Memory B cell (primary cell): ENCODE results near the gene UST.

Experiments used
- ATAC-seq: fragments of 150-1000 bp; cut with Tn5 transposase; 2 replicates; pipeline ENCODE4 v1.10.0; 2021; ENCODE audit warnings: low read depth, mild to moderate bottlenecking, moderate library complexity
- DNase-seq, 2 donors: peaks; one replicate each; pipeline ENCODE4 v3.0.0; 2022; ENCODE audit warnings: low spot score in 2 of 2
- H3K27ac Mint-ChIP-seq: one replicate; pipeline ENCODE4 v1.8.0; 2022; ENCODE audit warnings: mild to moderate bottlenecking, moderate library complexity, mixed read lengths
- H3K27me3 Mint-ChIP-seq: one replicate; pipeline ENCODE4 v1.8.0; 2022; ENCODE audit warnings: mixed read lengths
- H3K36me3 Mint-ChIP-seq: one replicate; pipeline ENCODE4 v1.8.0; 2022; ENCODE audit warnings: mild to moderate bottlenecking, mixed read lengths
- H3K4me1 Mint-ChIP-seq: one replicate; pipeline ENCODE4 v1.8.0; 2022; ENCODE audit warnings: mixed read lengths
- H3K4me3 Mint-ChIP-seq: one replicate; pipeline ENCODE4 v1.8.0; 2022; ENCODE audit warnings: mild to moderate bottlenecking, moderate library complexity, mixed read lengths
- H3K9me3 Mint-ChIP-seq: one replicate; pipeline ENCODE4 v1.8.0; 2022; ENCODE audit warnings: mixed read lengths

The UST gene

GRCh38 chr6:149012040-149012545 is 265.3 kb downstream of the UST start:
- no peak overlapping the region for H3K4me3 Mint-ChIP-seq
- no peak for DNase-seq
- H3K27ac Mint-ChIP-seq, result no peak overlapping the region
- ATAC-seq, result no peak
- H3K9me3 Mint-ChIP-seq, result no peaks in the 10 kb centered on the region
- peaks cover 7% of the 10 kb centered on the region for H3K36me3 Mint-ChIP-seq
- no peaks in the 10 kb centered on the region for H3K4me1 Mint-ChIP-seq
- no peaks in the 10 kb centered on the region for H3K27me3 Mint-ChIP-seq

GRCh38 chr6:149013586-149014344 is 266.9 kb downstream of the UST start:
- no peaks in the 10 kb centered on the region for H3K4me1 Mint-ChIP-seq
- DNase-seq, result no peak
- H3K27ac Mint-ChIP-seq, result no peak overlapping the region
- no peaks in the 10 kb centered on the region for H3K27me3 Mint-ChIP-seq
- peaks cover 7% of the 10 kb centered on the region for H3K36me3 Mint-ChIP-seq
- no peak overlapping the region for H3K4me3 Mint-ChIP-seq
- ATAC-seq, result no peak
- H3K9me3 Mint-ChIP-seq, result no peaks in the 10 kb centered on the region

- ATAC-seq (no peak), DNase-seq (no peak)
- no peaks in the 10 kb centered on the region for H3K27me3 Mint-ChIP-seq
- H3K36me3 Mint-ChIP-seq, result peaks cover 7% of the 10 kb centered on the region
- no peaks in the 10 kb centered on the region for H3K9me3 Mint-ChIP-seq
- no peak overlapping the region for H3K4me3 Mint-ChIP-seq
- no peaks in the 10 kb centered on the region for H3K4me1 Mint-ChIP-seq
- peak overlapping the region; percentile 69 for H3K27ac Mint-ChIP-seq
Observed at GRCh38 chr6:149014631-149015534, 268.1 kb downstream of the UST start.

GRCh38 chr6:149015535-149016525 is 269.0 kb downstream of the UST start:
- DNase-seq (no peak), ATAC-seq (no peak)
- Mint-ChIP-seq H3K4me1 (no peaks in the 10 kb centered on the region), H3K27ac (no peak overlapping the region), H3K9me3 (no peaks in the 10 kb centered on the region), H3K36me3 (peaks cover 11% of the 10 kb centered on the region), H3K4me3 (no peak overlapping the region), H3K27me3 (no peaks in the 10 kb centered on the region)

GRCh38 chr6:149016716-149017115 is 269.9 kb downstream of the UST start:
- Mint-ChIP-seq H3K36me3 (peaks cover 16% of the 10 kb centered on the region), H3K4me1 (no peaks in the 10 kb centered on the region), H3K9me3 (no peaks in the 10 kb centered on the region), H3K27me3 (no peaks in the 10 kb centered on the region), H3K4me3 (no peak overlapping the region), H3K27ac (no peak overlapping the region)
- no peak for DNase-seq
- no peak for ATAC-seq

GRCh38 chr6:149020319-149020718 is 273.5 kb downstream of the UST start:
- ATAC-seq (no peak), DNase-seq (no peak)
- no peak overlapping the region for H3K4me3 Mint-ChIP-seq
- no peak overlapping the region for H3K27ac Mint-ChIP-seq
- no peaks in the 10 kb centered on the region for H3K27me3 Mint-ChIP-seq
- peaks cover 34% of the 10 kb centered on the region for H3K36me3 Mint-ChIP-seq
- no peaks in the 10 kb centered on the region for H3K4me1 Mint-ChIP-seq
- no peaks in the 10 kb centered on the region for H3K9me3 Mint-ChIP-seq

GRCh38 chr6:149024361-149024760 is 277.5 kb downstream of the UST start:
- Mint-ChIP-seq H3K4me3 (no peak overlapping the region), H3K36me3 (peaks cover 36% of the 10 kb centered on the region), H3K27ac (peak overlapping the region; percentile 76), H3K4me1 (peaks cover 4% of the 10 kb centered on the region), H3K9me3 (no peaks in the 10 kb centered on the region), H3K27me3 (no peaks in the 10 kb centered on the region)
- no peak for DNase-seq
- ATAC-seq, result no peak

- Mint-ChIP-seq H3K4me3 (no peak overlapping the region), H3K36me3 (peaks cover 34% of the 10 kb centered on the region)
- ATAC-seq, result no peak
Observed at GRCh38 chr6:149025061-149025460, 278.2 kb downstream of the UST start.

GRCh38 chr6:149026530-149026942 is 279.7 kb downstream of the UST start:
- no peaks in the 10 kb centered on the region for H3K9me3 Mint-ChIP-seq
- H3K27me3 Mint-ChIP-seq, result no peaks in the 10 kb centered on the region
- peaks cover 27% of the 10 kb centered on the region for H3K36me3 Mint-ChIP-seq

More at GRCh38 chr6:149025061-149025460, 278.2 kb downstream of the UST start:
- Mint-ChIP-seq H3K27ac (no peak overlapping the region), H3K4me1 (peaks cover 4% of the 10 kb centered on the region), H3K9me3 (no peaks in the 10 kb centered on the region), H3K27me3 (no peaks in the 10 kb centered on the region)
- DNase-seq, result no peak

GRCh38 chr6:149027484-149027883 is 280.7 kb downstream of the UST start:
- H3K27ac Mint-ChIP-seq, result no peak overlapping the region

More at GRCh38 chr6:149026530-149026942, 279.7 kb downstream of the UST start:
- DNase-seq (peak in 1 of 2 donors; percentile 25), ATAC-seq (peak; percentile 48)
- Mint-ChIP-seq H3K4me3 (no peak overlapping the region), H3K27ac (no peak overlapping the region), H3K4me1 (peaks cover 4% of the 10 kb centered on the region)

GRCh38 chr6:149028767-149029405 is 282.1 kb downstream of the UST start:
- Mint-ChIP-seq H3K27ac (peak overlapping the region; percentile 11), H3K36me3 (peaks cover 10% of the 10 kb centered on the region), H3K4me3 (no peak overlapping the region), H3K4me1 (peaks cover 11% of the 10 kb centered on the region), H3K27me3 (no peaks in the 10 kb centered on the region), H3K9me3 (no peaks in the 10 kb centered on the region)
- ATAC-seq (peak; percentile 65), DNase-seq (peak; percentile 65 to 77)

More at GRCh38 chr6:149027484-149027883, 280.7 kb downstream of the UST start:
- ATAC-seq (no peak), DNase-seq (no peak)
- peaks cover 17% of the 10 kb centered on the region for H3K36me3 Mint-ChIP-seq
- no peaks in the 10 kb centered on the region for H3K27me3 Mint-ChIP-seq
- no peak overlapping the region for H3K4me3 Mint-ChIP-seq
- no peaks in the 10 kb centered on the region for H3K9me3 Mint-ChIP-seq
- peaks cover 11% of the 10 kb centered on the region for H3K4me1 Mint-ChIP-seq

GRCh38 chr6:149031201-149031858 is 284.5 kb downstream of the UST start:
- peak overlapping the region; percentile 65 for H3K4me3 Mint-ChIP-seq
- H3K9me3 Mint-ChIP-seq, result no peaks in the 10 kb centered on the region
- H3K36me3 Mint-ChIP-seq, result peaks cover 5% of the 10 kb centered on the region
- no peaks in the 10 kb centered on the region for H3K27me3 Mint-ChIP-seq
- peaks cover 11% of the 10 kb centered on the region for H3K4me1 Mint-ChIP-seq
- ATAC-seq, result no peak
- no peak for DNase-seq
- H3K27ac Mint-ChIP-seq, result peak overlapping the region; percentile 82
